HL-60 (cell line): Measurements from ENCODE around the gene DLK1.

Experiments
- DNase-seq, 2 experiments: peaks; one replicate each; pipeline ENCODE4 v3.0.0-alpha.2; 2010 to 2020; ENCODE audit warnings: low read depth in 1 of 2, low spot score in 1 of 2
- H3K27ac ChIP-seq: fragments of 250-450 bp; sonication (Bioruptor Pico); replicated peaks from 2 replicates; pipeline ENCODE4 v1.5.1; 2020; ENCODE audit warnings: mild to moderate bottlenecking, moderate library complexity
- H3K27me3 ChIP-seq: fragments of 250-450 bp; sonication (Bioruptor Pico); 2 replicates; pipeline ENCODE4 v1.5.1; 2021; ENCODE audit warnings: mild to moderate bottlenecking, moderate library complexity; ENCODE audit not compliant: insufficient read depth, poor library complexity, severe bottlenecking
- H3K4me3 ChIP-seq: replicated peaks from 2 replicates; pipeline ENCODE4 v1.5.1; 2011; ENCODE audit warnings: mild to moderate bottlenecking, control low read depth, low read length; ENCODE audit not compliant: insufficient read depth
- GABPA ChIP-seq: IDR thresholded peaks from 2 replicates; pipeline ENCODE4 v1.6.1; 2012; ENCODE audit warnings: low read depth
- POLR2AphosphoS5 ChIP-seq: IDR thresholded peaks from 2 replicates; pipeline ENCODE4 v1.6.1; 2012; ENCODE audit warnings: low read depth
- SPI1 ChIP-seq: IDR thresholded peaks from 2 replicates; pipeline ENCODE4 v1.6.1; 2012; ENCODE audit warnings: low read depth, mild to moderate bottlenecking, borderline replicate concordance
- TF ChIP-seq, protein P1 (sequence below): IDR thresholded peaks from one replicate; pipeline ENCODE4 v1.5.1; 2011; ENCODE audit warnings: low read length, control low read depth, inconsistent platforms; ENCODE audit not compliant: insufficient read depth
- TF ChIP-seq, protein P2 (sequence below): IDR thresholded peaks from 2 replicates; pipeline ENCODE4 v1.6.1; 2012; ENCODE audit warnings: low read depth; ENCODE audit not compliant: insufficient replicate concordance

Gene DLK1

DNA sequence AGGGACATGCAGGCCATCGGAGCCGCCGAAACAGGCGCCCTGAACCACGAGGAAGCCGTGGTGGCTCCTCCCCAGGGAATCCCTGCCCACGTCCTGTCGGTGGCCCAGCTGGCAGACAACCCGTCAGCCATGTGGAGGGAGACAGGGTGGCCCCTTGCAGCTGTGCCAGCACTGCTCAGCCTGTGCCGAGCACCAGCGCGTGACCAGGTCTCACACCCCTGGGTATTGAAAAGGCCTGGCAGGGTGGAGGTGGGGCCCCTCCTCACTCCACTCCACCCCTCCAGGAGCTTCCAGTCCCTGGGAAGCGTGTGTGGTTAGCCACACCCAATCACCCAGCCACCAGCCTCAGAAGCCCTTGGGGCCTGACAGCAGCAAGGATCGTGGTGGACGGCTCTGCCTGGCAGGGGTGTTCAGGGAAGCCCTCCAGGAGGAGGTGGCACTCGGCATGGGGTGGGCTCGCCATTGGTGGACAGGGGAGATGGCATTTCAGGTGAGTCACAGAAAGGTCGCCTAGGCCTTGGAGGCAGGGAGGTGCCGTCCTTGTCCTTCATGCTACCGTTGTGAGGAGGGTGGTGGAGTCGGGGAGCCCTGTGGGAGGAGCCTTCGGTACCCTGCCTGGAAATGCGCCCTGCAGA lies 12.3 kb upstream of the DLK1 start:
- no peak for DNase-seq

DNA sequence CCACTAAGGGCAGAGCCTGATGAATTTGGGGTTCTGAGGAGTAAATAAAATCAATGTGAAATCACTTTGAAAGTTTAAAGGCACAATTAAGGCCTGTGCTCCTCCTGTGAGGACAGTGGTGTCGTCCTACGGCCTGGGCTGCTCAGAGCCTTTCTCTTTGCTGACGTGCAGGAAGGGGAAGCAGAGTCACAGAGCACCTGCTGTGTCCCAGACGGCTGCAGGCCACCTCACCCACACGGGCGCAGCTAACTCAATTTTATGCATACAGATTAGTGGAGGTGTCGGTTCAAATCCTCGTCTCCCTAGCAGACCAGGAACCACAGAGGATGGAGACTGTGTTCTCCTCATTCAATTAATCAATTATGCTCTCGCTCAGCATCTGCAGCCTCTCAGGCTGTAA lies 11.4 kb upstream of the DLK1 start:
- Histone ChIP-seq H3K27me3 (no peaks in the 10 kb centered on the region), H3K27ac (no peak overlapping the region), H3K4me3 (no peak overlapping the region)
- DNase-seq: no peak
- TF ChIP-seq, protein P1, sequence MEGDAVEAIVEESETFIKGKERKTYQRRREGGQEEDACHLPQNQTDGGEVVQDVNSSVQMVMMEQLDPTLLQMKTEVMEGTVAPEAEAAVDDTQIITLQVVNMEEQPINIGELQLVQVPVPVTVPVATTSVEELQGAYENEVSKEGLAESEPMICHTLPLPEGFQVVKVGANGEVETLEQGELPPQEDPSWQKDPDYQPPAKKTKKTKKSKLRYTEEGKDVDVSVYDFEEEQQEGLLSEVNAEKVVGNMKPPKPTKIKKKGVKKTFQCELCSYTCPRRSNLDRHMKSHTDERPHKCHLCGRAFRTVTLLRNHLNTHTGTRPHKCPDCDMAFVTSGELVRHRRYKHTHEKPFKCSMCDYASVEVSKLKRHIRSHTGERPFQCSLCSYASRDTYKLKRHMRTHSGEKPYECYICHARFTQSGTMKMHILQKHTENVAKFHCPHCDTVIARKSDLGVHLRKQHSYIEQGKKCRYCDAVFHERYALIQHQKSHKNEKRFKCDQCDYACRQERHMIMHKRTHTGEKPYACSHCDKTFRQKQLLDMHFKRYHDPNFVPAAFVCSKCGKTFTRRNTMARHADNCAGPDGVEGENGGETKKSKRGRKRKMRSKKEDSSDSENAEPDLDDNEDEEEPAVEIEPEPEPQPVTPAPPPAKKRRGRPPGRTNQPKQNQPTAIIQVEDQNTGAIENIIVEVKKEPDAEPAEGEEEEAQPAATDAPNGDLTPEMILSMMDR: no peak
- TF ChIP-seq POLR2AphosphoS5 (no peak), SPI1 (no peak), GABPA (no peak)
- TF ChIP-seq, protein P2, sequence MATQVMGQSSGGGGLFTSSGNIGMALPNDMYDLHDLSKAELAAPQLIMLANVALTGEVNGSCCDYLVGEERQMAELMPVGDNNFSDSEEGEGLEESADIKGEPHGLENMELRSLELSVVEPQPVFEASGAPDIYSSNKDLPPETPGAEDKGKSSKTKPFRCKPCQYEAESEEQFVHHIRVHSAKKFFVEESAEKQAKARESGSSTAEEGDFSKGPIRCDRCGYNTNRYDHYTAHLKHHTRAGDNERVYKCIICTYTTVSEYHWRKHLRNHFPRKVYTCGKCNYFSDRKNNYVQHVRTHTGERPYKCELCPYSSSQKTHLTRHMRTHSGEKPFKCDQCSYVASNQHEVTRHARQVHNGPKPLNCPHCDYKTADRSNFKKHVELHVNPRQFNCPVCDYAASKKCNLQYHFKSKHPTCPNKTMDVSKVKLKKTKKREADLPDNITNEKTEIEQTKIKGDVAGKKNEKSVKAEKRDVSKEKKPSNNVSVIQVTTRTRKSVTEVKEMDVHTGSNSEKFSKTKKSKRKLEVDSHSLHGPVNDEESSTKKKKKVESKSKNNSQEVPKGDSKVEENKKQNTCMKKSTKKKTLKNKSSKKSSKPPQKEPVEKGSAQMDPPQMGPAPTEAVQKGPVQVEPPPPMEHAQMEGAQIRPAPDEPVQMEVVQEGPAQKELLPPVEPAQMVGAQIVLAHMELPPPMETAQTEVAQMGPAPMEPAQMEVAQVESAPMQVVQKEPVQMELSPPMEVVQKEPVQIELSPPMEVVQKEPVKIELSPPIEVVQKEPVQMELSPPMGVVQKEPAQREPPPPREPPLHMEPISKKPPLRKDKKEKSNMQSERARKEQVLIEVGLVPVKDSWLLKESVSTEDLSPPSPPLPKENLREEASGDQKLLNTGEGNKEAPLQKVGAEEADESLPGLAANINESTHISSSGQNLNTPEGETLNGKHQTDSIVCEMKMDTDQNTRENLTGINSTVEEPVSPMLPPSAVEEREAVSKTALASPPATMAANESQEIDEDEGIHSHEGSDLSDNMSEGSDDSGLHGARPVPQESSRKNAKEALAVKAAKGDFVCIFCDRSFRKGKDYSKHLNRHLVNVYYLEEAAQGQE: no peak

More for the DNA sequence above, 12.3 kb upstream of the DLK1 start:
- H3K4me3 ChIP-seq: no peak overlapping the region
- H3K27me3 ChIP-seq: no peaks in the 10 kb centered on the region
- TF ChIP-seq, protein P1: no peak
- TF ChIP-seq SPI1: no peak
- no peak for TF ChIP-seq POLR2AphosphoS5
- no peak for TF ChIP-seq GABPA
- TF ChIP-seq, protein P2: no peak
- no peak overlapping the region for H3K27ac ChIP-seq

DNA sequence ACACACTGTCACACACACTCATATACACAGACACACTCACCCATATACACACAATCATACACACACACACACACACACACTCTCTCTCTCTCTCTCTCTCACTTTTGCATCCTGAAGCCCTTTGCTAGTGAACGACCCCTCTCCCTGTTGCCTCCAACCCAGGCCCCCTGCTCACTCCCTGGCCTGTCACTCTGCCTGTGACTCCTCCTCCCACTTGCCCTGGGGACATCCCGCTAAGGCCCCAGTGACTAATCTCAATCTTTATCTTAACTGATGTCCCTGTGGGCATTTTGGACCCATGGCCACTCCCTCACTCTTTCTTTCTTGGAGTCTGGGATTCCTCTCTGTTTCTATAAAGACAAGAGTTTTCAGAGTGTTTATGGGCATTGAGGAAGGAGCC lies 10.9 kb upstream of the DLK1 start:
- DNase-seq: no peak
- H3K27me3 ChIP-seq: peaks cover 5% of the 10 kb centered on the region
- TF ChIP-seq SPI1 (no peak), POLR2AphosphoS5 (no peak), GABPA (no peak)
- TF ChIP-seq, protein P1: no peak
- TF ChIP-seq, protein P2: no peak
- H3K4me3 ChIP-seq: no peak overlapping the region
- no peak overlapping the region for H3K27ac ChIP-seq
